ENCODE results near the gene PRKACB. TPM values are rescaled to one million over a fixed set of nuclear protein-coding genes. Genes with fewer than 3 reads are reported as not detected.
"Not testable (repeated sequence)": the region's sequence is repeated elsewhere in the genome, so short reads cannot be mapped to it uniquely, and the experiment has no call there.

The PRKACB gene
- total RNA-seq, 1 donor from 2014 or later: 23.7 TPM

DNA sequence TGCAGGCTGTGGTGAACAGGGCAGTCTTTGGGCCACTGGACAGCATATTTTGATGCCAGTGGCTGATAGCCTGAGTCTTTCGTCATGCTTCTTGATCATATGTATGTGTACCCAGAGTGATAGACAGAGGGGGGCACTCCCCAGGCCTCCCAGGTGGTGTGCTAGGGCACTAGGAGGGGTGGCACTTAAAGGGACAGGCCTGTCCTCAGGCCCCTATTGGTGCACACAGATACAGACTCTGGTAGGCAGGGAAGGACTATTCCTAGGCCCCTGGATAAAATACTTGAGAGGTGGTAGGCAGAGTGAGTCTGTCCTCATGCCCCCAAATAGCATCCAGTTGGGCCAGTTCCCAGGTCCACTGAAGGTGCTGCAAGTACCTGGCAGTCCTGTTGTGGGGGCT is 80.8 kb downstream of the PRKACB start:
- no peak overlapping the region for H3K4me3 ChIP-seq
- no peak for DNase-seq (ENCODE audit: low spot score in 2 of 2)
- H3K27me3 ChIP-seq: no peaks in the 10 kb centered on the region
- intact Hi-C loops (cut with DNase I): no loop called here
- TF ChIP-seq, protein P1, sequence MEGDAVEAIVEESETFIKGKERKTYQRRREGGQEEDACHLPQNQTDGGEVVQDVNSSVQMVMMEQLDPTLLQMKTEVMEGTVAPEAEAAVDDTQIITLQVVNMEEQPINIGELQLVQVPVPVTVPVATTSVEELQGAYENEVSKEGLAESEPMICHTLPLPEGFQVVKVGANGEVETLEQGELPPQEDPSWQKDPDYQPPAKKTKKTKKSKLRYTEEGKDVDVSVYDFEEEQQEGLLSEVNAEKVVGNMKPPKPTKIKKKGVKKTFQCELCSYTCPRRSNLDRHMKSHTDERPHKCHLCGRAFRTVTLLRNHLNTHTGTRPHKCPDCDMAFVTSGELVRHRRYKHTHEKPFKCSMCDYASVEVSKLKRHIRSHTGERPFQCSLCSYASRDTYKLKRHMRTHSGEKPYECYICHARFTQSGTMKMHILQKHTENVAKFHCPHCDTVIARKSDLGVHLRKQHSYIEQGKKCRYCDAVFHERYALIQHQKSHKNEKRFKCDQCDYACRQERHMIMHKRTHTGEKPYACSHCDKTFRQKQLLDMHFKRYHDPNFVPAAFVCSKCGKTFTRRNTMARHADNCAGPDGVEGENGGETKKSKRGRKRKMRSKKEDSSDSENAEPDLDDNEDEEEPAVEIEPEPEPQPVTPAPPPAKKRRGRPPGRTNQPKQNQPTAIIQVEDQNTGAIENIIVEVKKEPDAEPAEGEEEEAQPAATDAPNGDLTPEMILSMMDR (IDR thresholded peaks at IDR 0.05): no peak
- H3K27ac ChIP-seq: no peak overlapping the region
- no peaks in the 10 kb centered on the region for H3K4me1 ChIP-seq
- no peaks in the 10 kb centered on the region for H3K36me3 ChIP-seq
- peaks cover 0 to 8% of the 10 kb centered on the region in 2 donors for H3K9me3 ChIP-seq

DNA sequence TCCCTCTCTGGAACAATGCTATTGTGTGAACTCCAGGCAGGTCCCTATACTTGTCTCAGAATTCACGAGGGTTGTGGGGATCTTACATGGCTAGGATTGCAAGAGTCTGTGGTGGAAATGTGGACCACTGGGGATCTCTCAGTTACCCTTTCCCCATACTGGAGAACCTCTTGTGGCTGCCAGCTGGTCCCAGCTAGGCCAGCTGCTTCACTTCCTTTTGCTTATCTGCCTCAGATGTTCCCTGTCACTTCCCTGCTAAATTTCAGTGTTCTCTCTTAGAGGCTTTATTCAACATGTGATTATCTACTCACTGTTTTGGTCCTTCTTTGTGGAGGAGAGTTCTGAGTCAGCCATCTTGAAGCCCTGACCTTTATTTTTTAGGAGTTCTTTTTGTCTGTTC is 81.6 kb downstream of the PRKACB start:
- intact Hi-C loops (cut with DNase I): no loop called here
- DNase-seq (ENCODE audit: low spot score in 2 of 2): no peak
- no peak overlapping the region for H3K4me3 ChIP-seq
- H3K27ac ChIP-seq: no peak overlapping the region
- H3K36me3 ChIP-seq: no peaks in the 10 kb centered on the region
- no peaks in the 10 kb centered on the region for H3K27me3 ChIP-seq
- no peaks in the 10 kb centered on the region for H3K4me1 ChIP-seq
- TF ChIP-seq, protein P1 (IDR thresholded peaks at IDR 0.05): no peak
- H3K9me3 ChIP-seq: peaks cover 0 to 8% of the 10 kb centered on the region in 2 donors

DNA sequence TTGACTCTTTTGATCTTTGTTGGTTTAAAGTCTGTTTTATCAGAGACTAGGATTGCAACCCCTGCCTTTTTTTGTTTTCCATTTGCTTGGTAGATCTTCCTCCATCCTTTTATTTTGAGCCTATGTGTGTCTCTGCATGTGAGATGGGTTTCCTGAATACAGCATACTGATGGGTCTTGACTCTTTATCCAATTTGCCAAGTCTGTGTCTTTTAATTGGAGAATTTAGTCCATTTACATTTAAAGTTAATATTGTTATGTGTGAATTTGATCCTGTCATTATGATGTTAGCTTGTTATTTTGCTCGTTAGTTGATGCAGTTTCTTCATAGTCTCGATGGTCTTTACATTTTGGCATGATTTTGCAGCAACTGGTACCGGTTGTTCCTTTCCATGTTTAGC is 88.6 kb downstream of the PRKACB start:
- intact Hi-C loops (cut with DNase I); DNase-seq (ENCODE audit: low spot score in 2 of 2); H3K9me3 ChIP-seq; H3K4me1 ChIP-seq; H3K27ac ChIP-seq; H3K27me3 ChIP-seq; H3K4me3 ChIP-seq: not testable (repeated sequence)
- H3K36me3 ChIP-seq: peaks cover 0 to 13% of the 10 kb centered on the region in 2 donors

DNA sequence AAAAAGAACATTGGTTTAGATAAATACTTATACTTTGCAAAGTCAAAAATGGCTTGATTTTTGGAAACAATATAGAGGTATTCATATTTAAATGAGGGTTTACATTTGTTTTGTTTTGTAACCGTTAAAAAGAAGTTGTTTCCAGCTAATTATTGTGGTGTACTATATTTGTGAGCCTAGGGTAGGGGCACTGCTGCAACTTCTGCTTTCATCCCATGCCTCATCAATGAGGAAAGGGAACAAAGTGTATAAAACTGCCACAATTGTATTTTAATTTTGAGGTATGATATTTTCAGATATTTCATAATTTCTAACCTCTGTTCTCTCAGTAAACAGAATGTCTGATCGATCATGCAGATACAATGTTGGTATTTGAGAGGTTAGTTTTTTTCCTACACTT is 92.2 kb downstream of the PRKACB start:
- DNase-seq (ENCODE audit: low spot score in 2 of 2): no peak
- no peak overlapping the region for H3K4me3 ChIP-seq
- H3K4me1 ChIP-seq: no peaks in the 10 kb centered on the region
- intact Hi-C loops (cut with DNase I): no loop called here
- peaks cover 0 to 8% of the 10 kb centered on the region in 2 donors for H3K9me3 ChIP-seq
- H3K27me3 ChIP-seq: no peaks in the 10 kb centered on the region
- H3K27ac ChIP-seq: no peak overlapping the region
- TF ChIP-seq, protein P1 (IDR thresholded peaks at IDR 0.05): no peak
- H3K36me3 ChIP-seq: peaks cover 6 to 22% of the 10 kb centered on the region in 2 donors

DNA sequence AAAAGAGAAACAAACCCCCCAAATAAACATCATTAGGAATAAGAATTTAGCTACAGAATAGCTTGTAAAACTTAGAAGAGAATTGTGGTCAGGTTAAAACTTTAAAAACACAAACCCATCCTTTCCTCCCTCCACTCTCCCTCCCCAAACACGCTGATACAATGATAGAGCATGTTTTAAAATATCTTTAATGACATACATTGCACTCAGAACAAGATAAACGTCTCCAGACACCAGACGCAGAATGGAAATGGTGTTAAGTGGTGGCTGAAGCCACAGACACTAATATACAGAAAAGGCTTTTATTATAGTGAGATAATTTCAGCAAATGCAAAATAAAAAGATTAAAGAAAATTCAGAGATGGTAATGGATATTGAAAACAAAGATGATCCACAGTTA is 98.6 kb downstream of the PRKACB start:
- Histone ChIP-seq H3K27ac (no peak overlapping the region), H3K27me3 (no peaks in the 10 kb centered on the region), H3K36me3 (peaks cover 6 to 9% of the 10 kb centered on the region in 2 donors), H3K4me3 (no peak overlapping the region), H3K4me1 (no peaks in the 10 kb centered on the region), H3K9me3 (peaks cover 0 to 13% of the 10 kb centered on the region in 2 donors)
- TF ChIP-seq, protein P1 (IDR thresholded peaks at IDR 0.05): no peak
- intact Hi-C loops (cut with DNase I): no loop called here
- DNase-seq (ENCODE audit: low spot score in 2 of 2): no peak

DNA sequence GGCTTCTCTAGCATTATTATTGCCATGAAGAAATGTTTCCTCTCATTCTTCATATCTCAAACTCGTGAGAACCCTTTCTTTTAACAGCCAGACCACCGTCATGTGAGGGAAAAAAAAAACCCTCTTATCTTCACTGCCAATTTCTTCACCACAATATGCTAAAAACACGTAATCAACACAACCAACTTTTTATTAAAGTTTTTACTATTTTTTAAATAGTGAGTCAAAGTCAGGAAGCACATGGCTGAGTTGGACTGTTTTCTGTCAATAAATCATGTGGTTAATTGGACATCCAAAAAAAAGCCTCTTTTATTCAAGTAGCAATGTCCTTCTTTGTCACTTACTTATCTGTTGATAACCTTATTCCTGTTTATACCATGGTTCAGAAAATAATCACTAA is 101.5 kb downstream of the PRKACB start:
- TF ChIP-seq, protein P1 (IDR thresholded peaks at IDR 0.05): no peak
- H3K4me1 ChIP-seq: no peaks in the 10 kb centered on the region
- H3K36me3 ChIP-seq: no peaks in the 10 kb centered on the region
- peaks cover 0 to 10% of the 10 kb centered on the region in 2 donors for H3K9me3 ChIP-seq
- H3K27me3 ChIP-seq: no peaks in the 10 kb centered on the region
- DNase-seq (ENCODE audit: low spot score in 2 of 2): no peak
- H3K27ac ChIP-seq: no peak overlapping the region
- H3K4me3 ChIP-seq: no peak overlapping the region
- intact Hi-C loops (cut with DNase I): no loop called here
